Fibroblast of the aortic adventitia (primary cell): ENCODE measurements around the gene MUC5AC. TPM values are rescaled to one million over a fixed set of nuclear protein-coding genes. Genes with fewer than 3 reads are reported as not detected.
"Not testable (repeated sequence)": the region's sequence is repeated elsewhere in the genome, so short reads cannot be mapped to it uniquely, and the experiment has no call there.

Experiments used
- DNase-seq: peaks from one replicate; pipeline ENCODE4 v3.0.0-alpha.2; 2010; ENCODE audit warnings: low read depth
- H3K4me3 ChIP-seq: 2 replicates; pipeline ENCODE4 v1.5.1; 2011; ENCODE audit warnings: low read depth, mild to moderate bottlenecking, control low read depth, low read length, moderate library complexity
- total RNA-seq: library from RNA; depleted of rRNA; stranded (reverse); fragments of >200 nt; gene quantifications from 2 replicates; pipeline ENCODE4 v1.2.3, GENCODE V29; 2012; ENCODE audit warnings: low replicate concordance
- TF ChIP-seq, protein P1 (sequence below): IDR thresholded peaks from 2 replicates; pipeline ENCODE4 v1.5.1; 2011; ENCODE audit warnings: mild to moderate bottlenecking, low read length, control low read depth, inconsistent platforms; ENCODE audit not compliant: insufficient read depth

Gene MUC5AC
- total RNA-seq, 1 donor: under 0.01 TPM

DNA sequence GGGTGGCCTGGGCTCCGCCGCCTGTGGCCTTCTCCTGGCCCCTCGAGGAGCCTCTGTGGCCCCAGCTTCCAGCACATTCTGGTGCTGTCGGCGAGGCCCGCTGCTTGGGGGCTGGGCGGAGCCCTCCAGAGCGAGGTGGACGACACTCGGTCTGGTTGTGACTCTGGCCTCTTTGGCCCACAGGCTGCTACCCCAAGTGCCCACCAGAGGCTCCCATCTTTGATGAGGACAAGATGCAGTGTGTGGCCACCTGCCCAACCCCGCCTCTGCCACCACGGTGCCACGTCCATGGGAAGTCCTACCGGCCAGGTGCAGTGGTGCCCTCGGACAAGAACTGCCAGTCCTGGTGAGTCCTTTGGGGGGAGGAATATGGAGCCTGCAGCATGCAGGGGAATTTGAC lies 22.4 kb downstream of the MUC5AC start:
- no peak overlapping the region for H3K4me3 ChIP-seq
- DNase-seq: no peak
- TF ChIP-seq, protein P1, sequence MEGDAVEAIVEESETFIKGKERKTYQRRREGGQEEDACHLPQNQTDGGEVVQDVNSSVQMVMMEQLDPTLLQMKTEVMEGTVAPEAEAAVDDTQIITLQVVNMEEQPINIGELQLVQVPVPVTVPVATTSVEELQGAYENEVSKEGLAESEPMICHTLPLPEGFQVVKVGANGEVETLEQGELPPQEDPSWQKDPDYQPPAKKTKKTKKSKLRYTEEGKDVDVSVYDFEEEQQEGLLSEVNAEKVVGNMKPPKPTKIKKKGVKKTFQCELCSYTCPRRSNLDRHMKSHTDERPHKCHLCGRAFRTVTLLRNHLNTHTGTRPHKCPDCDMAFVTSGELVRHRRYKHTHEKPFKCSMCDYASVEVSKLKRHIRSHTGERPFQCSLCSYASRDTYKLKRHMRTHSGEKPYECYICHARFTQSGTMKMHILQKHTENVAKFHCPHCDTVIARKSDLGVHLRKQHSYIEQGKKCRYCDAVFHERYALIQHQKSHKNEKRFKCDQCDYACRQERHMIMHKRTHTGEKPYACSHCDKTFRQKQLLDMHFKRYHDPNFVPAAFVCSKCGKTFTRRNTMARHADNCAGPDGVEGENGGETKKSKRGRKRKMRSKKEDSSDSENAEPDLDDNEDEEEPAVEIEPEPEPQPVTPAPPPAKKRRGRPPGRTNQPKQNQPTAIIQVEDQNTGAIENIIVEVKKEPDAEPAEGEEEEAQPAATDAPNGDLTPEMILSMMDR: no peak

- DNase-seq: no peak
- H3K4me3 ChIP-seq: no peak overlapping the region
- TF ChIP-seq, protein P1: no peak
Measured at GRCh38 chr11:1180947-1181391, 23.2 kb downstream of the MUC5AC start.

GRCh38 chr11:1181420-1181819 lies 23.7 kb downstream of the MUC5AC start:
- no peak for DNase-seq
- TF ChIP-seq, protein P1: no peak
- no peak overlapping the region for H3K4me3 ChIP-seq

DNA sequence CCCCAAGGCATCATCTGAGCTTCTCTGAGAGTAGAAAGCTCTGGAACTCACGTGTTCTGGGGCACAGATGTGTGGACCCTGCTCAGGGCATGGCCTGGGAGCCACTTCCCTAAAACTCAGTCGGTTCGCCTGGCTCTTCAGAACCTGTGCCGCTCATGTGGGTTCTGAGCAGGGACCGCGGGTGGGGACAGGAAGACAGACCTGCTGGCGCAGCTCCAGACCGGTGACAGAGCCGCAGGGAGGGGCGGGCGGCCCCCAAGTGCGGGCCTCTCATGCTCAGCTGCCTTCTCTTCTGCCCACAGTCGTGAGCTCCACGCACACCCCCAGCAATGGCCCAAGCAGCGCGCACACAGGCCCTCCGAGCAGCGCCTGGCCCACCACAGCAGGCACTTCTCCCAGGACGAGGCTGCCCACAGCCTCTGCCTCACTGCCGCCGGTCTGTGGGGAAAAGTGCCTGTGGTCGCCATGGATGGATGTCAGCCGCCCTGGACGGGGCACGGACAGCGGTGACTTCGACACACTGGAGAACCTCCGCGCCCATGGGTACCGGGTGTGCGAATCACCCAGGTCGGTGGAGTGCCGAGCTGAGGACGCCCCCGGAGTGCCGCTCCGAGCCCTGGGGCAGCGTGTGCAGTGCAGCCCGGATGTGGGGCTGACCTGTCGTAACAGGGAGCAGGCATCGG lies 24.2 kb downstream of the MUC5AC start:
- DNase-seq: no peak
- H3K4me3 ChIP-seq: no peak overlapping the region
- TF ChIP-seq, protein P1: no peak

- DNase-seq, H3K4me3 ChIP-seq: not testable (repeated sequence)
Measured at GRCh38 chr11:1184139-1184538, 26.4 kb downstream of the MUC5AC start.

DNA sequence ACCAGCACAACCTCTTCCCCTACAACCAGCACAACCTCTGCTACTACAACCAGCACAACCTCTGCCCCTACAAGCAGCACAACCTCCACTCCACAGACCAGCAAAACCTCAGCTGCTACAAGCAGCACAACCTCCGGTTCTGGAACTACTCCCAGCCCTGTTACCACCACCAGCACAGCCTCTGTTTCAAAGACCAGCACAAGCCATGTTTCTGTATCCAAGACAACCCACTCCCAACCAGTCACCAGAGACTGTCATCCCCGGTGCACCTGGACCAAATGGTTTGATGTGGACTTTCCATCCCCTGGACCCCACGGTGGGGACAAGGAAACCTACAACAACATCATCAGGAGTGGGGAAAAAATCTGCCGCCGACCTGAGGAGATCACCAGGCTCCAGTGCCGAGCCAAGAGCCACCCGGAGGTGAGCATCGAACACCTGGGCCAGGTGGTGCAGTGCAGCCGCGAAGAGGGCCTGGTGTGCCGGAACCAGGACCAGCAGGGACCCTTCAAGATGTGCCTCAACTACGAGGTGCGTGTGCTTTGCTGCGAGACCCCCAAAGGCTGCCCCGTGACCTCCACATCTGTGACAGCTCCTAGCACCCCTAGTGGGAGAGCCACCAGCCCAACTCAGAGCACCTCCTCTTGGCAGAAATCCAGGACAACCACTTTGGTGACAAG lies 30.8 kb downstream of the MUC5AC start:
- not testable (repeated sequence) for H3K4me3 ChIP-seq, DNase-seq

- DNase-seq, H3K4me3 ChIP-seq: not testable (repeated sequence)
Measured at GRCh38 chr11:1189816-1190215, 32.1 kb downstream of the MUC5AC start.

- not testable (repeated sequence) for H3K4me3 ChIP-seq, DNase-seq
Measured at GRCh38 chr11:1191786-1192470, 34.2 kb downstream of the MUC5AC start.
